H9 (cell line): ENCODE data around the gene METTL16. TPM values are rescaled to one million over a fixed set of nuclear protein-coding genes. Genes with fewer than 3 reads are reported as not detected.

Experiments used
- DNase-seq: peaks from one replicate; pipeline ENCODE4 v3.0.0-alpha.2; 2017
- H2AFZ ChIP-seq: one replicate; pipeline ENCODE4 v1.6.1; 2013; ENCODE audit warnings: mild to moderate bottlenecking, low read length, control low read depth, moderate library complexity
- H2AK5ac ChIP-seq: 2 replicates; pipeline ENCODE4 v1.6.1; 2013; ENCODE audit warnings: low read length, control low read depth, mixed read lengths; ENCODE audit not compliant: insufficient read length
- H2BK120ac ChIP-seq: one replicate; pipeline ENCODE4 v1.6.1; 2013; ENCODE audit warnings: low read depth, mild to moderate bottlenecking, low read length, control low read depth, inconsistent platforms; ENCODE audit not compliant: poor library complexity, severe bottlenecking
- H2BK12ac ChIP-seq: 2 replicates; pipeline ENCODE4 v1.6.1; 2013; ENCODE audit warnings: low read length, control low read depth, mixed read lengths, low read depth; ENCODE audit not compliant: insufficient read length
- H2BK15ac ChIP-seq: 2 replicates; pipeline ENCODE4 v1.6.1; 2013; ENCODE audit warnings: low read depth, low read length, control low read depth
- H2BK20ac ChIP-seq: one replicate; pipeline ENCODE4 v1.6.1; 2013; ENCODE audit warnings: low read depth, mild to moderate bottlenecking, low read length, control low read depth, inconsistent platforms; ENCODE audit not compliant: poor library complexity, severe bottlenecking
- H2BK5ac ChIP-seq: 2 replicates; pipeline ENCODE4 v1.6.1; 2013; ENCODE audit warnings: low read length, control low read depth, mixed read lengths; ENCODE audit not compliant: insufficient read length
- H3K14ac ChIP-seq: 2 replicates; pipeline ENCODE4 v1.6.1; 2013; ENCODE audit warnings: low read length, control low read depth; ENCODE audit not compliant: insufficient read depth
- H3K18ac ChIP-seq: 2 replicates; pipeline ENCODE4 v1.6.1; 2013; ENCODE audit warnings: low read depth, mild to moderate bottlenecking, mixed read lengths, low read length, control low read depth; ENCODE audit not compliant: insufficient read length
- H3K23ac ChIP-seq: 2 replicates; pipeline ENCODE4 v1.6.1; 2013; ENCODE audit warnings: low read length, control low read depth, mixed read lengths, low read depth; ENCODE audit not compliant: insufficient read length
- H3K23me2 ChIP-seq: 2 replicates; pipeline ENCODE4 v1.6.1; 2013; ENCODE audit warnings: low read depth, mild to moderate bottlenecking, mixed read lengths, low read length, control low read depth; ENCODE audit not compliant: insufficient read length, poor library complexity, severe bottlenecking
- H3K27ac ChIP-seq: 2 replicates; pipeline ENCODE4 v1.5.1; 2013; ENCODE audit warnings: low read length, control low read depth, mixed read lengths, low read depth; ENCODE audit not compliant: insufficient read length
- H3K27me3 ChIP-seq: 2 replicates; pipeline ENCODE4 v1.6.1; 2013; ENCODE audit warnings: low read length, control low read depth, inconsistent platforms; ENCODE audit not compliant: insufficient read depth
- H3K4ac ChIP-seq: 2 replicates; pipeline ENCODE4 v1.6.1; 2013; ENCODE audit warnings: low read depth, mild to moderate bottlenecking, control low read depth, inconsistent platforms, low read length, moderate library complexity
- H3K4me1 ChIP-seq: 2 replicates; pipeline ENCODE4 v1.6.1; 2013; ENCODE audit warnings: low read length, control low read depth, inconsistent platforms; ENCODE audit not compliant: insufficient read depth
- H3K4me2 ChIP-seq: 2 replicates; pipeline ENCODE4 v1.6.1; 2013; ENCODE audit warnings: low read length, control low read depth, mixed read lengths; ENCODE audit not compliant: insufficient read length, insufficient read depth
- H3K56ac ChIP-seq: 2 replicates; pipeline ENCODE4 v1.6.1; 2013; ENCODE audit warnings: low read depth, mild to moderate bottlenecking, mixed read lengths, low read length, control low read depth; ENCODE audit not compliant: insufficient read length
- H3K79me1 ChIP-seq: 2 replicates; pipeline ENCODE4 v1.6.1; 2013; ENCODE audit warnings: low read depth, mild to moderate bottlenecking, moderate library complexity, low read length, control low read depth, inconsistent platforms; ENCODE audit not compliant: insufficient read depth, poor library complexity, severe bottlenecking
- H3K79me2 ChIP-seq: 2 replicates; pipeline ENCODE4 v1.6.1; 2013; ENCODE audit warnings: low read length, control low read depth, inconsistent platforms; ENCODE audit not compliant: insufficient read depth
- H3K9ac ChIP-seq: 2 replicates; pipeline ENCODE4 v1.6.1; 2013; ENCODE audit warnings: low read length, control low read depth, mixed read lengths; ENCODE audit not compliant: insufficient read length; ENCODE audit errors: extremely low read depth
- H3K9me3 ChIP-seq: one replicate; pipeline ENCODE4 v1.6.1; 2013; ENCODE audit warnings: low read depth, low read length, inconsistent platforms; ENCODE audit not compliant: control insufficient read depth
- H3T11ph ChIP-seq: one replicate; pipeline ENCODE4 v1.6.1; 2013; ENCODE audit warnings: mild to moderate bottlenecking, low read length, control low read depth, inconsistent platforms
- H4K20me1 ChIP-seq: one replicate; pipeline ENCODE4 v1.6.1; 2013; ENCODE audit not compliant: control insufficient read depth, insufficient read length, insufficient read depth
- H4K5ac ChIP-seq: 2 replicates; pipeline ENCODE4 v1.6.1; 2013; ENCODE audit warnings: low read depth, mild to moderate bottlenecking, mixed read lengths, low read length, control low read depth; ENCODE audit not compliant: insufficient read length
- H4K8ac ChIP-seq: replicated peaks from 2 replicates; pipeline ENCODE4 v1.6.1; 2013; ENCODE audit warnings: low read length, control low read depth, mixed read lengths, low read depth; ENCODE audit not compliant: insufficient read length
- H4K91ac ChIP-seq: 2 replicates; pipeline ENCODE4 v1.6.1; 2013; ENCODE audit warnings: low read depth, mild to moderate bottlenecking, moderate library complexity, mixed read lengths, low read length, control low read depth; ENCODE audit not compliant: insufficient read length
- H3K27ac Mint-ChIP-seq, 3 experiments: 2 replicates in 2 of 3; 3 replicates in 1 of 3; pipeline ENCODE4 v1.8.0; 2020 to 2021; ENCODE audit warnings: mixed read lengths in 3 of 3, mild to moderate bottlenecking in 1 of 3, moderate library complexity in 1 of 3
- H3K27me3 Mint-ChIP-seq: 2 replicates; pipeline ENCODE4 v1.8.0; 2021; ENCODE audit warnings: low read depth, mild to moderate bottlenecking, moderate library complexity, mixed read lengths
- H3K36me3 Mint-ChIP-seq, 3 experiments: 2 replicates in 2 of 3; 3 replicates in 1 of 3; pipeline ENCODE4 v1.8.0; 2020 to 2021; ENCODE audit warnings: low read depth in 3 of 3, mixed read lengths in 3 of 3; ENCODE audit not compliant: insufficient read depth in 1 of 3
- H3K4me1 Mint-ChIP-seq, 2 experiments: 2 replicates each; pipeline ENCODE4 v1.8.0; 2020; ENCODE audit warnings: mixed read lengths in 2 of 2
- H3K4me3 Mint-ChIP-seq, 2 experiments: 2 replicates in 1 of 2; 3 replicates in 1 of 2; pipeline ENCODE4 v1.8.0; 2020 to 2021; ENCODE audit warnings: mild to moderate bottlenecking in 2 of 2, mixed read lengths in 2 of 2, moderate library complexity in 1 of 2
- H3K9me3 Mint-ChIP-seq, 2 experiments: 2 replicates in 1 of 2; 3 replicates in 1 of 2; pipeline ENCODE4 v1.8.0; 2020; ENCODE audit warnings: mild to moderate bottlenecking in 2 of 2, mixed read lengths in 2 of 2, moderate library complexity in 1 of 2
- CTCF ChIP-seq: fragments of 200-600 bp; sonication (generic); conservative IDR thresholded peaks from 3 replicates; pipeline ENCODE4 v1.8.0; 2021; ENCODE audit warnings: antibody characterized with exemption, mild to moderate bottlenecking
- WGBS: extraction: QIAGEN DNeasy Blood & Tissue Kit; methylation state at CpG from one replicate; pipeline ENCODE4 v1.1.7; 2013; ENCODE audit warnings: missing lambda C conversion rate, low lambda C conversion rate, mixed read lengths; ENCODE audit not compliant: insufficient read length; ENCODE audit errors: extremely low coverage; 5-methylcytosine and 5-hydroxymethylcytosine counted together
- total RNA-seq: library from RNA; stranded (reverse); gene quantifications from 2 replicates; pipeline ENCODE4 v1.2.1, GENCODE V29; 2021

The METTL16 gene
- total RNA-seq, 1 experiment from 2014 or later = 55.4 TPM

- peaks cover 5 to 35% (median 24%) of the 10 kb centered on the region in 3 experiments; a peak in 6 of 7 replicates for H3K36me3 Mint-ChIP-seq
- Histone ChIP-seq H3K4ac (no peak overlapping the region), H4K91ac (no peak overlapping the region), H3K23me2 (no peaks in the 10 kb centered on the region), H3K4me1 (no peaks in the 10 kb centered on the region; the same call in 1 of the 2 replicates), H3K9me3 (no peaks in the 10 kb centered on the region), H3K27ac (no peak overlapping the region), H3K56ac (no peak overlapping the region), H3K4me2 (no peak overlapping the region), H3K27me3 (no peaks in the 10 kb centered on the region), H3T11ph (no peak overlapping the region), H3K18ac (no peak overlapping the region), H2BK5ac (no peak overlapping the region), H3K79me1 (no peaks in the 10 kb centered on the region), H2AFZ (no peak overlapping the region), H3K23ac (no peak overlapping the region), H4K20me1 (no peaks in the 10 kb centered on the region), H2AK5ac (no peak overlapping the region), H2BK15ac (no peak overlapping the region), H3K79me2 (no peaks in the 10 kb centered on the region), H4K8ac (no peak overlapping the region), H3K9ac (no peak overlapping the region), H3K14ac (no peak overlapping the region), H2BK12ac (no peak overlapping the region), H4K5ac (no peak overlapping the region), H2BK120ac (no peak overlapping the region), H2BK20ac (no peak overlapping the region)
- no peak for TF ChIP-seq CTCF
- no peak for DNase-seq
- peak overlapping the region in 1 of 3 experiments; percentile 77; a peak in 2 of 7 replicates for H3K27ac Mint-ChIP-seq
- no peaks in the 10 kb centered on the region for H3K27me3 Mint-ChIP-seq
- no CpG with 5 or more reads among the region's 22 CpGs for WGBS
- H3K4me1 Mint-ChIP-seq = peaks cover 21 to 32% of the 10 kb centered on the region in 2 experiments
- H3K9me3 Mint-ChIP-seq = no peaks in the 10 kb centered on the region
- no peak overlapping the region for H3K4me3 Mint-ChIP-seq
These were observed 125.1 kb downstream of the METTL16 start for GRCh38 chr17:2386400-2387085.
